Tibial nerve (tissue), 4 donors: ENCODE data around the gene SIK2.

ENCODE experiments used
- EP300 ChIP-seq, 2 donors: sonication (generic); formaldehyde crosslinking; IDR thresholded peaks; one replicate each; pipeline ENCODE4 v1.6.1; 2017; ENCODE audit warnings: antibody characterized with exemption in 2 of 2, mild to moderate bottlenecking in 1 of 2
- TF ChIP-seq, protein P1 (sequence below), 5 experiments: fragments of 200-600 bp in 3 of 5; fragments of 450-650 bp in 2 of 5; sonication (generic) in 3 of 5; IDR thresholded peaks; one replicate each; pipeline ENCODE4 v1.5.1; 2016 to 2019; ENCODE audit warnings: antibody characterized with exemption in 5 of 5, mild to moderate bottlenecking in 3 of 5, moderate library complexity in 2 of 5

GRCh38 chr11:111606986-111607385 is 4.7 kb downstream of the SIK2 start:
- TF ChIP-seq, protein P1, sequence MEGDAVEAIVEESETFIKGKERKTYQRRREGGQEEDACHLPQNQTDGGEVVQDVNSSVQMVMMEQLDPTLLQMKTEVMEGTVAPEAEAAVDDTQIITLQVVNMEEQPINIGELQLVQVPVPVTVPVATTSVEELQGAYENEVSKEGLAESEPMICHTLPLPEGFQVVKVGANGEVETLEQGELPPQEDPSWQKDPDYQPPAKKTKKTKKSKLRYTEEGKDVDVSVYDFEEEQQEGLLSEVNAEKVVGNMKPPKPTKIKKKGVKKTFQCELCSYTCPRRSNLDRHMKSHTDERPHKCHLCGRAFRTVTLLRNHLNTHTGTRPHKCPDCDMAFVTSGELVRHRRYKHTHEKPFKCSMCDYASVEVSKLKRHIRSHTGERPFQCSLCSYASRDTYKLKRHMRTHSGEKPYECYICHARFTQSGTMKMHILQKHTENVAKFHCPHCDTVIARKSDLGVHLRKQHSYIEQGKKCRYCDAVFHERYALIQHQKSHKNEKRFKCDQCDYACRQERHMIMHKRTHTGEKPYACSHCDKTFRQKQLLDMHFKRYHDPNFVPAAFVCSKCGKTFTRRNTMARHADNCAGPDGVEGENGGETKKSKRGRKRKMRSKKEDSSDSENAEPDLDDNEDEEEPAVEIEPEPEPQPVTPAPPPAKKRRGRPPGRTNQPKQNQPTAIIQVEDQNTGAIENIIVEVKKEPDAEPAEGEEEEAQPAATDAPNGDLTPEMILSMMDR (IDR thresholded peaks at IDR 0.05), result no peak
- no peak for TF ChIP-seq EP300 (IDR thresholded peaks at IDR 0.05)
